Muscle layer of duodenum (tissue), 2 donors: ENCODE results near the gene CIB4.

ENCODE experiments used
- H3K27ac ChIP-seq: one replicate; pipeline ENCODE4 v1.7.0; 2013; ENCODE audit warnings: mild to moderate bottlenecking, low read length
- H3K27me3 ChIP-seq: one replicate; pipeline ENCODE4 v1.7.0; 2013; ENCODE audit warnings: low read depth, mild to moderate bottlenecking, control low read depth, low read length
- H3K36me3 ChIP-seq, 2 donors: one replicate each; pipeline ENCODE4 v1.7.0; 2013; ENCODE audit warnings: low read length in 2 of 2, control low read depth in 1 of 2, mild to moderate bottlenecking in 1 of 2; ENCODE audit not compliant: insufficient read depth in 2 of 2, control insufficient read depth in 1 of 2
- H3K4me1 ChIP-seq, 2 donors: one replicate each; pipeline ENCODE4 v1.7.0; 2013; ENCODE audit warnings: low read length in 2 of 2, mild to moderate bottlenecking in 2 of 2, control low read depth in 1 of 2, moderate library complexity in 1 of 2; ENCODE audit not compliant: insufficient read depth in 2 of 2, control insufficient read depth in 1 of 2
- H3K4me3 ChIP-seq, 2 donors: one replicate each; pipeline ENCODE4 v1.7.0; 2013; ENCODE audit warnings: low read length in 2 of 2, low read depth in 1 of 2, mild to moderate bottlenecking in 1 of 2
- H3K9me3 ChIP-seq, 2 donors: one replicate each; pipeline ENCODE4 v1.7.0; 2013; ENCODE audit warnings: low read length in 2 of 2, control low read depth in 1 of 2, mild to moderate bottlenecking in 1 of 2; ENCODE audit not compliant: control insufficient read depth in 1 of 2
- donor health status: healthy.

CIB4 gene

GRCh38 chr2:26560892-26561291 is 80.3 kb downstream of the CIB4 start:
- Histone ChIP-seq H3K4me3 (no peak overlapping the region), H3K9me3 (no peaks in the 10 kb centered on the region), H3K27ac (no peak overlapping the region), H3K36me3 (no peaks in the 10 kb centered on the region), H3K4me1 (peaks cover 0 to 16% of the 10 kb centered on the region in 2 donors), H3K27me3 (peaks cover 15% of the 10 kb centered on the region)

- Histone ChIP-seq H3K9me3 (no peaks in the 10 kb centered on the region), H3K27ac (no peak overlapping the region), H3K4me3 (no peak overlapping the region), H3K4me1 (peaks cover 0 to 16% of the 10 kb centered on the region in 2 donors), H3K27me3 (peaks cover 15% of the 10 kb centered on the region), H3K36me3 (no peaks in the 10 kb centered on the region)
These were observed 81.6 kb downstream of the CIB4 start for GRCh38 chr2:26559556-26559955.

GRCh38 chr2:26559044-26559405 is 82.1 kb downstream of the CIB4 start:
- Histone ChIP-seq H3K36me3 (no peaks in the 10 kb centered on the region), H3K4me1 (peaks cover 0 to 16% of the 10 kb centered on the region in 2 donors), H3K27ac (no peak overlapping the region), H3K9me3 (no peaks in the 10 kb centered on the region), H3K27me3 (peaks cover 15% of the 10 kb centered on the region), H3K4me3 (no peak overlapping the region)

- Histone ChIP-seq H3K4me3 (no peak overlapping the region), H3K27me3 (peaks cover 10% of the 10 kb centered on the region), H3K4me1 (peaks cover 0 to 16% of the 10 kb centered on the region in 2 donors), H3K27ac (no peak overlapping the region), H3K9me3 (no peaks in the 10 kb centered on the region), H3K36me3 (no peaks in the 10 kb centered on the region)
These were observed 82.7 kb downstream of the CIB4 start for GRCh38 chr2:26558271-26559043.

GRCh38 chr2:26557244-26557925 is 83.8 kb downstream of the CIB4 start:
- Histone ChIP-seq H3K9me3 (no peaks in the 10 kb centered on the region), H3K36me3 (no peaks in the 10 kb centered on the region), H3K27me3 (peaks cover 5% of the 10 kb centered on the region), H3K4me3 (no peak overlapping the region), H3K27ac (no peak overlapping the region), H3K4me1 (peaks cover 0 to 6% of the 10 kb centered on the region in 2 donors)

- Histone ChIP-seq H3K27me3 (peaks cover 3% of the 10 kb centered on the region), H3K9me3 (no peaks in the 10 kb centered on the region), H3K36me3 (no peaks in the 10 kb centered on the region), H3K4me3 (no peak overlapping the region), H3K4me1 (no peaks in the 10 kb centered on the region), H3K27ac (no peak overlapping the region)
These were observed 84.6 kb downstream of the CIB4 start for GRCh38 chr2:26556309-26557243.

- no peaks in the 10 kb centered on the region for H3K9me3 ChIP-seq
- H3K27me3 ChIP-seq: no peaks in the 10 kb centered on the region
- no peak overlapping the region for H3K27ac ChIP-seq
- no peaks in the 10 kb centered on the region for H3K4me1 ChIP-seq
- H3K4me3 ChIP-seq: no peak overlapping the region
- no peaks in the 10 kb centered on the region for H3K36me3 ChIP-seq
These were observed 85.7 kb downstream of the CIB4 start for GRCh38 chr2:26555246-26556133.

GRCh38 chr2:26552641-26553374 is 88.4 kb downstream of the CIB4 start:
- no peaks in the 10 kb centered on the region for H3K27me3 ChIP-seq
- H3K27ac ChIP-seq: no peak overlapping the region

GRCh38 chr2:26550276-26551015 is 90.7 kb downstream of the CIB4 start:
- no peaks in the 10 kb centered on the region for H3K27me3 ChIP-seq
- H3K9me3 ChIP-seq: no peaks in the 10 kb centered on the region
- no peaks in the 10 kb centered on the region for H3K36me3 ChIP-seq
- H3K27ac ChIP-seq: no peak overlapping the region
- no peaks in the 10 kb centered on the region for H3K4me1 ChIP-seq
- no peak overlapping the region for H3K4me3 ChIP-seq

More at GRCh38 chr2:26552641-26553374, 88.4 kb downstream of the CIB4 start:
- H3K4me1 ChIP-seq: no peaks in the 10 kb centered on the region
- H3K9me3 ChIP-seq: no peaks in the 10 kb centered on the region
- no peak overlapping the region for H3K4me3 ChIP-seq
- no peaks in the 10 kb centered on the region for H3K36me3 ChIP-seq
